ENCODE results near the gene CACNB3.
A peak's percentile ranks its signal among the peaks of the same experiment; 100 is the strongest.
"Not testable (repeated sequence)": the region's sequence is repeated elsewhere in the genome, so short reads cannot be mapped to it uniquely, and the experiment has no call there.

Gene CACNB3

DNA sequence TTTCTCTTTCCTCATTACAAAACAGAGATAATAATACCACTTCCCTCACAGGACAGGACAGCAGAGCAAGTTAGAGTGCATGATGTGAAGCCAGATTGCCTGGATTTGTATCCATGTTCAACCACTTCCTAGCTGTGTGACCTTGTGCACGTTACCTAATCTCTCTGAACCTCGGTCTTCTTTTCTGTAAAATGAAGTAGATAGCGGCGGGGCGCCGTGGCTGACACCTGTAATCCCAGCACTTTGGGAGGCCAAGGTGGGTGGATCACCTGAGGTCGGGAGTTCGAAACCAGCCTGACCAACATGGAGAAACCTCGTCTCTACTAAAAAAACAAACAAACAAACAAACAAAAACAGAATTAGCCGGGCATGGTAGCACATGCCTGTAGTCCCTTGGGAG lies 36.6 kb downstream of the CACNB3 start:
- DNase-seq (ENCODE audit: low read depth): not testable (repeated sequence)

DNA sequence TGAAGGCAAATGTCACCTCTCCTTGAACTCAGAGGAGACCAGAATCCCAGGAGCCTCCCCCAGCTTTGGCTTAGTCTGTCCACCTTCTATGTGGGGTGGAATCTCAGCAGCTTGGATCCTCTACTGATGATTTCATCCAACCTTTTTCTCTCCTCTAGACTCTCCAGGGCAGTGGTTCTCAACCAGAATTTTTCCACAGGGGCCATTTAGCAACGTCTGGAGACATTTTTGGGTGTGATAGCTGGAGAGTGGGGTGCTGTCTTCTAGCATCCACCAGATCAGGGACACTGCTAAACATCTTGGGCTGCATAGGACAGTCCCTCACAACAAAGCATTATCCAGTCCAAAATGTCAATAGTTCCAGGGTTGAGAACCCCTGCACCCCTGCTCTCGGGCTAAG lies 38.1 kb downstream of the CACNB3 start:
- DNase-seq (ENCODE audit: low read depth): no peak

DNA sequence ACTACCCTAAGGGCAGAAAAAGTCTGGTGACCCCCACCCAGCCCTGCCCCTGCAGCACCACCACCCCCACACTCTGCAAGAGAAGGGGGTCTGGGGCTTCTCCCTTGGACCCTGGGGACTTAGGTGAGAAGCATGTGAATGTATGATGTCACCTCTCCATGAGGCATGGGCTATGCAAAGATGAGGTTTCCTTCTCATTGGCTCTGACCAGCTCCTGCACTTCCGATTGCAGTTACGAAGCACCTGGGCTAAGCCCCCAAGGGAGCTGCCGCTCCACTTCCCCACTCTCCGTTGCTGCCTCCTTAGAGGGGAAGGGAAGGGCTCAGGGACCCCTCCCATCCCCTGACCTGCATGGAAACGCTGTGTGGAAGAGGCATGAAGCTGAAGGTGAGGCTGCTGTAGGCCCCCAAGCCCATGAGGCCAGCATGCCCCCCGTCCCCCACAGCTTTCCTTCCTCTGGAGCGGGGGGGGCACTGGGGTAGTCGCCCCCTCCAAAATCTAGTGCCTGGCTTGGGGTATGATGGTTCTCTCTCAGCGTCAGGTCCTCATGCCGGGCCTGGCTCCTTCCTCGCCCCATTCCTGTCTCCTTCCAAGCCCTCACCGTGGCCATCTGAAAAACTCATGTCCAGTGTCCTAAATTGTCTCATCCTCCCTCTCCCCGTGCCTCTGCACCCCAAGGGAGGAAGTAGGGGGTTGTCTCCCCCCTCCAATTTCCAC lies 39.1 kb downstream of the CACNB3 start:
- no peak for DNase-seq (ENCODE audit: low read depth)

DNA sequence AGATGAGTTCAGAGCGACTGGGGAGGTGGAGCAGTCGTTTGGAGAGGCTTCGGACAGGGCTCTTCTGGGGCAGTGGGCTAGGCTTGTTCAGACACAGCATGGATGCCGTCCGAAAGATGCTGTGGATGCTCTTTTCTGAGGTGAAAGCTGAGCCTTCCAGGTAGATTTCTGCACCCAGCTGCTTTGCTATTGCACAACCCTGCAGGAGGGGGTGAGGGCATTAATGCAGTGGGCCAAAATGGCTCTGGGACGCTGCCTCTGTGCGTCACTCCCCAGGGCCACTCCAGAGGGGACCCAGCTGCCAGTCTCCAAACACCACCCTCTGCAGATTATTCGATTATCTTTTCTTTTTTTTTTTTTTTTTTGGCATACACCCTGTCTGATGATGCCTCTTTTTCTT lies 39.7 kb downstream of the CACNB3 start:
- no peak for DNase-seq (ENCODE audit: low read depth)

DNA sequence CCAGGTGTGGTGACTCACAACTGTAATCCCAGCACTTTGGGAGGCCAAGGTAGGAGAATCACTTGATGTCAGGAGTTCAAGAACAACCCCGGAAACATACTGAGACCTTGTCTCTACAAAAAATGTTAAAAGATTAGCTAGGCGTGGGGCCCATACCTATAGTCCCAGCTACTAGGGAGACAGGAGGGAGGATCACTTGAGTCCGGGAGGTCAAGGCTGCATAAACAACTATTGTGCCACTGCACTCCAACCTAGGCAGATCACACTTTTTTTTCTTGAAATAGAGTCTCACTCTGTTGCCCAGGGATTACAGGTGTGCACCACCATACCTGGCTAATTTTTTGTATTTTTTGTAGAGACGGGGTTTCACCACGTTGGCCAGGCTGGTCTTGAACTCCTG lies 41.3 kb downstream of the CACNB3 start:
- no peak for DNase-seq (ENCODE audit: low read depth)

DNA sequence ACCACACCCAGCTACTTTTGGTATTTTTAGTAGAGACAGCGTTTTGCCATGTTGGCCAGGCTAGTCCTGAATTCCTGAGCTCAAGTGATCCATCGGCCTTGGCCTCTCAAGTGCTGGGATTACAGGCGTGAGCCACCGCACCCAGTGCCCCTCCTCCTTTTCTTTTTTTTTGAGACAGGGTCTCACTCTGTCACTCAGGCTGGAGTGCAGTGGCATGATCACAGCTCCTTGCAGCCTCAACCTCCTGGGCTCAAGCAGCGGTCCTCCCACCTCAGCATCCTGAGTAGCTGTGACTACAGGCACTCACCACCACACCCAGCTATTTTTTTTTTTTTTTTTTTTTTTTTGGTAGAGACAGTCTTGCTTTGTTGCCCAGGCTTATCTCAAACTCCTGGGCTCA lies 41.9 kb downstream of the CACNB3 start:
- DNase-seq (ENCODE audit: low read depth): not testable (repeated sequence)

DNA sequence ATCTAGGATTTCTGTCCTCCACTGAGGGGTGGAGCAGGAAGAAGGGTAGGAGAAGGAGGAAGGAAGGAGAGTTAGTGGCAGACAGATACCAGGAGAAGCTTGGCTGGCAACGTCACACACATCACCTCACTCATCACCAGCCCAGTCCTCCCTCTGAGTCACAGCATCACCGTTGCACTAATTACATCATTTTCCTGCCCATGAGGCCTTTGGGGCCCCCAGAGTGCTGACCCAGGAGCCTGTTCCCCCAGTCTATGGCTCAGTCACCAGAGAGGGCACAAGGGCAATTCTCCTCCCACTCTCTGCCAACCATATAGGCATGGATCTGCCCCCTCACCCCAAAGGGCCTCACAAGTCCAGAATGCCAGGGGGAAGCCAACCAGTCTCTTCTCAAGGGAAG lies 42.8 kb downstream of the CACNB3 start:
- DNase-seq (ENCODE audit: low read depth): no peak

DNA sequence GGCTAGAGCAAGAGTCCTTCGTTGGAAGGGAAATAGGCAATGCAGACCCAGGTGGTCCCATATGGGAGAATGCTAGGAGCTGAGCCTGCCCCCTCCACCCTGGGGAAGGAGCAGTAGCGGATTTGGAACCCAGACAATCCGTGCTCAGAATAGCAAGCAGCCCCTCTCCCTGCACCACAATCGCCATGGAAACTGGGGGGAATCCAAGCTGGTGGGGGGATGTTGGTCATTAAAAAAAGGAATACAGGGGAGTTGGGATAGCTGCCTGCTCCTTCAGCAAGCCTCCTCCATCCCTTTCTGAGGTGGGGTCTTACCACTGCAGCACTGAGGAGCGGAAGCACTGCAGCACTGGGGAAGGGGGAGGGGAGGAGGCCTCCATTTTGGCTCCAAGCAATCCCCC lies 44.5 kb downstream of the CACNB3 start:
- no peak for DNase-seq (ENCODE audit: low read depth)

DNA sequence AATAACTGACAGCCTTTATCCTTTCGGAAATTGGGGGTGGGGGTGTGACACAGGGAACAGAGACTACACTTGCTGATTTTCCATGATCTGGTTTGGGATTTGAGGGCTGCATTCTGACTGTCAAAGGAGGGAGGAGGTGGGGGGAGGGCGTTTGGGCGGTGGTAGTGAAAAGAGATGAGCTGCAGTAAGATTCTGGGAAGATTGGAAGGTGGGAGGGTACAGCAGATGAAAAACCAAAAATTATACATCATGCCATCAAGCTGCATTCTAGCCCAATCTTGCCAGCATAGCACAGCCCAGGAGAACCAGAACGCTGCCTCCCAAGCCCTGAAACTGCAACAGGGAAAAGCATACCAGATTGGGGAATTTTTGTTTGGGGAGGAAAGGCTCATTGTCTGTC lies 45.0 kb downstream of the CACNB3 start:
- DNase-seq (ENCODE audit: low read depth): no peak

DNA sequence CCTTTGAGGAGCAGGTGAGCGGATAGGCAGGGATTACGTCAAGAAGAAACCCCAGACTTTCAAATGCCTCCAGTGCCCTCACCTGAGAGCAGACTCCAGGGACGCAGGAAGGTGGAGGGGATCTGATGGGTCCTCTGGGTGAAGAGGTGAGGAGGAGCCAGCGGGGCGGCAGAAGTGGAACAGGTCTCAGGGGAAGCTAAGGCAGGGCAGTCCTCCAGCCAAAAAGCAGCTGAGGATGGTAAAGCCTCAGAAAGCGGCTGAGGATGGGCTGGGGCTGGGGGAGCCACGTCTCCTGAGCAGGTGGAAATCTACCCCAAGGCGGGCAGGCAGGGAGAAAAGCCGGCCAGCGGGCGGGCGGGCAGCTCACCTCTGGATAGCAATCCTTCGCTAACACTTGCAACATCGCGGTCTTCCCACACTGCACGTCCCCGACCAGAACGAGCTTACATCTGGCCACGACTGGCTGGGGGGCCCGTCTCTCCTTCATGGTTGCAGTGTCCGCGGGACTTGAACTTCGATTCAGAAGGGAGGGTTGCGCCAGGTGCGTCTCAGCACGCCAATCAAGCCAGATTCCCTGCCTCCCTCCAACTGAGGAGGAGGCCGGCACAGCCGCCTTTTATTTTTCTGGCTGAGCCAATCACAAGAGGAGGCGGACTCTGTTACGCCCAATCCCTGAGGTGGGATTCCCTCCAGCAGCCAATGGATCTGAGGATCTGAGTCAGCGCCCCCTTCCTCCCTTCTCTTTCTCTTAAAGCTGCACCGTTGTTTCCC lies 47.2 kb downstream of the CACNB3 start, which contains the start of gene RND1:
TSS of gene RND1 (minus strand) at position 590 of the 771 bp plus-strand sequence. CDS start at position 487, 103 bp downstream.
- DNase-seq (ENCODE audit: low read depth): peak; percentile 67

DNA sequence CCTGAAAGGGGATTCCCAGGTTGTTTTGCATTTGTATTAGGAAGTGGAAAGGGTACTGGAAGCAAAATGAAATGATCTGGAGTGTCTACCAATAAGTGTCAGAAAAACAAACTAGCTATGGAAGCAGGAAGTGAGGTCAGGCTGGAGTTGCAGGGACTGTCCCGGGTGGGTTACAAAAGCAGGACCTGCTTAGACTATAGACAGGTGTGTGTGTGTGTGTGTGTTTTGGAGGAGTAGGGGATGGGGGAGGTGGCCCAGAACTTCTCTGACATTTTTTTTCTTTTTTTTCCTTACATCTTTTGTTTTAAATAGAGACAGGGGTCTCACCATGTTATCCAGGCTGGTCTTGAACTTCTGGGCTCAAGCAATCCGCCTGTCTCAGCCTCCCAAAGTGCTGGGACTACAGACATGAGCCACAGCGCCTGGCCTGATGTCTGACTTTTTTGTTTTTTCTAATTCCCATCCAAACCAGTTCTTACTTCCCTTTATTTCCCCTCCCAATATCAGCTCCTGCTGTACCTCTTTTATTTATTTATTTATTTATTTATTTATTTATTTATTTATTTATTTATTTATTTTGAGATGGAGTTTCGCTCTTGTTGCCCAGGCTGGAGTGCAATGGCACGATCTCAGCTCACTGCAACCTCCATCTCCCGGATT lies 47.9 kb downstream of the CACNB3 start:
- DNase-seq (ENCODE audit: low read depth): no peak

DNA sequence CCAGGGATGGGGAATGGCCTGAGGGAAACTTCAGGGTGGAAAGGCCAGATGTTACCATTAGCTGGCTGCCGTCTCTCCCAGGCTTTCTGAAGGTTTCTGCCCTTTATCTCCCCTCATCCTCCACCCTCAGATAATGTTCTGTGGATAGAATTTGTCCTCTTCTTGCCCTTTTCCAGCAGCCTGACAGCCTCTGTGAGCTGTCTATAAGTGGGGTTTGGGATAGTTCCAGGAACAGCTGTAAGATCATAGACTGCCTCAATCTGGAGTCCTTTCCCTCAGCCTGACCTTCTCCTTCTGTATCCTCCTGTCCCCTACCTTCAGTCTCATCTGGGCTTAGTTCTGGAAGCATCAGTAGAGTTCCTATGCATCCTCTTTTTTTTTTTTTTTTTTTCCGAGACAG lies 50.2 kb downstream of the CACNB3 start:
- no peak for DNase-seq (ENCODE audit: low read depth)

DNA sequence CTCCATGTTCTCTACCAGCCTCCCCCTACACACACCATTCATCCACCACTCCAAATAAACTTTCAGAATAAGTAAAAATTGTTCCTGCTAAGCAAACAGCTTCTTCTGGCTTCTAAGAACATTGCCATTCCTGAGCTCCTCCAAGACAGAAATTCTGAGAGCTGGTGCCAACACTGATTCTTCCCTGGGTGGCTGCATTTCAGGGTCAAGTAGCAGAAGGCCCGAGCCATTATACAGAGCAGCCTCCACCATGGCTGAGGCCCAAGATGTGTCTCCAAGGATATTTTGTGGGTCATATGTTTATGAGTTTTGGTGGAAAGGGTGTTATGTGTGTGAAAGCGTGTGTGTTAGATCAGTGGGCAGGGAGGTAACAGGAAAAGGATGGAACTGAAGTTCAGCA lies 50.9 kb downstream of the CACNB3 start:
- DNase-seq (ENCODE audit: low read depth): no peak

DNA sequence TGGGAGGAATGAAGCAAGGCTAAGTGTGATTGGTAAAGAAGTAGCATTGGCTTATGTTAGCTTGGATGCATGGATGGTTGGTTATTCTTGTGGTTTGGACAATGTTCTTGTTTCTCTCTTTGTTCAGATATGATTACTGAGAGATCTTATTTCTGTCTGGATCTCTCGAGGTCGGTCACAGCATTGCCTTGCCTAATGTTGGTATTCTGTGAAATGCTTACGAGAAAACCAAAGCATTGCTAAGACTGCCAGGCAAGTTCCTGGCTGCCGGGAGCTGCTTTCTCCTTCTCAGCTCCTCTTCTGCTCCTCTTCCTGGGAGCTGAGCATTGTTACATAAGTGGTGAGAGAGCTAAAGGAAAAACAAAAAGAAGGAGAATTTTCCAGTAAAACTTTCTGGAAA lies 54.8 kb downstream of the CACNB3 start:
- no peak for DNase-seq (ENCODE audit: low read depth)

DNA sequence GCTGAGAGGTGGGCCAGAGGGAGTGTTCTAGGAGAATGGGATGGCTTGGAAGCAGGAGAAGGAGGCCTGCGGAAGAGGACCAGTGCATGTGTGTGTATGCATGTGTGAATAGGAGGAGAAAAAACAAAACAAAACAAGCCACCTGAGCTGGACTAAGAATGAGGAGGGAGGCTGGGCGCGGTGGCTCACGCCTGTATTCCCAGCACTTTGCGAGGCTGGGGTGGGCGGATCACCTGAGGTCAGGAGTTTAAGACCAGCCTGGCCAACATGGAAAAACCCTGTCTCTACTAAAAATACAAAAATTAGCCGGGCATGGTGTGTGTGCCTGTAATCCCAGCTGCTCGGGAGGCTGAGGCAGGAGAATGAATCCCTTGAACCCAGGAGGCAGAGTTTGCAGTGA lies 55.2 kb downstream of the CACNB3 start:
- DNase-seq (ENCODE audit: low read depth): not testable (repeated sequence)

DNA sequence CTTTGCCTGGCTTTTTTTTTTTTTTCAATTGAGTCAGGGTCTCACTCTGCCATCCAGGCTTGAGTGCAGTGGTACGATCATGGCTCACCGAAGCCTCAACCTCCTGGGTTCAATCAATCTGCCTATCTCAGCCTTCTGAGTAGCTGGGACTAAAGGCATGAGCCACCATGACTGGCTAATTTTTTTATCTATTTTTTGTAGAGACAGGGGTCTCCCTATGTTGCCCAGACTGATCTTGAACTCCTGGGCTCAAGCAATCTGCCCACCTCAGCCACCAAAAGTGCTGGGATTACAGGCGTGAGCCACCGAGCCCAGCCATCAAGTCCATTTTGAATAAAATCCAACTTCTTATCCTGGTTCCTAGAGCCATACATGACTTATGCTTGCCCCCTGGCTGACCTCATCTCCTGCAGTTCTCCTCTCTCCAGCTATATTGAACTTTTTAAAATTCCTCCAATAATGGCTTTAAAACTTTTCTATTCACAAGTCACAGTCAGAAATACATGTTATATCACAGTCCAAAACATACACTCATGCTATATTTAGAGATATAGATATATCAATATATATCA lies 57.7 kb downstream of the CACNB3 start:
- no peak for DNase-seq (ENCODE audit: low read depth)
